ENCODE results near the gene RHOBTB1.

The RHOBTB1 gene

DNA sequence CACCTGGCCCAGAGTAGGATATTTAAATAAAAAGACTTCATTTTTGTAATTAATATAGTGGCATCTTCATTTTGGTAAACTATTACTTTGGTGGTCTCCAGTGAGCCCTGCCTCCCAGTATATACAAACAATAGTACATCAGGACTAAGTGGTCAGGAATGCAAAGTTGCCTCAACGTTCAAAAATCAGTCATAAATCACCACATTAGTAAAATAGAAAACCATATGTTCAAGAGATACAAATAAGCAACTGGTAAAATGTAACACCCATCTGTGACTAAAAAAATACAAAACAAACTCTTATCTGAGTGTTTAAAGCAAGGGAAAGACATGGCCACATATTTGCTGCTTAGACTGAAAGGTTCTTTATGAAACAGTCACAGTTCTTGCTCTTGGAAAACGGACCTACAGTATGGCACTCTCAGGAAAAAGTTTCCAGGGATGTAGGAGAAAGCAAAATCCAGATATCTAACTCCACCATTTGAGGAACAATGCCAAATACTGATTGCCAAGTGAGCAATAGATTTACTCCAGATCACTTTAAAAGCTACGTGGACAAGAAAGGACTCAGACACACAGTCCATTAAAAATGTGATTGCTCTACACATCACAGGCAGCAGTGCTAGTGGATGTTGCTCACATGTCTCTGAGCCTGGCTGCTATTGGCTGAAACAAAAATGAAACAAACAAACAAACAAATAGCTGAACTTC lies 15.1 kb upstream of the RHOBTB1 start:
- H4K20me1 ChIP-seq (ENCODE audit: insufficient read depth, low read length, poor library complexity, severe bottlenecking) = no peaks in the 10 kb centered on the region
- H3K9me2 ChIP-seq (replicated peaks; ENCODE audit: low read depth, low read length) = no peaks in the 10 kb centered on the region
- no peak overlapping the region for H2AFZ ChIP-seq (ENCODE audit: low read length)
- H3F3A ChIP-seq (ENCODE audit: low read depth) = no peaks in the 10 kb centered on the region
- no peaks in the 10 kb centered on the region for H3K27me3 ChIP-seq (ENCODE audit: insufficient read depth, low read length, poor library complexity, severe bottlenecking)
- H3K4me1 ChIP-seq (ENCODE audit: insufficient read depth, low read length, poor library complexity, severe bottlenecking) = no peaks in the 10 kb centered on the region
- H3K36me3 ChIP-seq (ENCODE audit: insufficient read depth, low read length) = no peaks in the 10 kb centered on the region
- no peak overlapping the region for H3K9ac ChIP-seq (ENCODE audit: low read depth, low read length, poor library complexity, severe bottlenecking)
- H3K4me3 ChIP-seq (ENCODE audit: low read length, poor library complexity, severe bottlenecking) = no peak overlapping the region
- no peak overlapping the region for H3K4me2 ChIP-seq (ENCODE audit: low read depth, low read length, poor library complexity, severe bottlenecking)
- no peaks in the 10 kb centered on the region for H3K79me2 ChIP-seq (ENCODE audit: insufficient read depth, low read length)
- no peak for TF ChIP-seq EZH2phosphoT487 (IDR thresholded peaks at IDR 0.05; ENCODE audit: borderline replicate concordance)
- TF ChIP-seq, protein P1, sequence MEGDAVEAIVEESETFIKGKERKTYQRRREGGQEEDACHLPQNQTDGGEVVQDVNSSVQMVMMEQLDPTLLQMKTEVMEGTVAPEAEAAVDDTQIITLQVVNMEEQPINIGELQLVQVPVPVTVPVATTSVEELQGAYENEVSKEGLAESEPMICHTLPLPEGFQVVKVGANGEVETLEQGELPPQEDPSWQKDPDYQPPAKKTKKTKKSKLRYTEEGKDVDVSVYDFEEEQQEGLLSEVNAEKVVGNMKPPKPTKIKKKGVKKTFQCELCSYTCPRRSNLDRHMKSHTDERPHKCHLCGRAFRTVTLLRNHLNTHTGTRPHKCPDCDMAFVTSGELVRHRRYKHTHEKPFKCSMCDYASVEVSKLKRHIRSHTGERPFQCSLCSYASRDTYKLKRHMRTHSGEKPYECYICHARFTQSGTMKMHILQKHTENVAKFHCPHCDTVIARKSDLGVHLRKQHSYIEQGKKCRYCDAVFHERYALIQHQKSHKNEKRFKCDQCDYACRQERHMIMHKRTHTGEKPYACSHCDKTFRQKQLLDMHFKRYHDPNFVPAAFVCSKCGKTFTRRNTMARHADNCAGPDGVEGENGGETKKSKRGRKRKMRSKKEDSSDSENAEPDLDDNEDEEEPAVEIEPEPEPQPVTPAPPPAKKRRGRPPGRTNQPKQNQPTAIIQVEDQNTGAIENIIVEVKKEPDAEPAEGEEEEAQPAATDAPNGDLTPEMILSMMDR (conservative IDR thresholded peaks at IDR 0.05; ENCODE audit: low read length) = no peak
- H3K9me3 ChIP-seq (ENCODE audit: insufficient read depth, low read depth, low read length) = no peaks in the 10 kb centered on the region

DNA sequence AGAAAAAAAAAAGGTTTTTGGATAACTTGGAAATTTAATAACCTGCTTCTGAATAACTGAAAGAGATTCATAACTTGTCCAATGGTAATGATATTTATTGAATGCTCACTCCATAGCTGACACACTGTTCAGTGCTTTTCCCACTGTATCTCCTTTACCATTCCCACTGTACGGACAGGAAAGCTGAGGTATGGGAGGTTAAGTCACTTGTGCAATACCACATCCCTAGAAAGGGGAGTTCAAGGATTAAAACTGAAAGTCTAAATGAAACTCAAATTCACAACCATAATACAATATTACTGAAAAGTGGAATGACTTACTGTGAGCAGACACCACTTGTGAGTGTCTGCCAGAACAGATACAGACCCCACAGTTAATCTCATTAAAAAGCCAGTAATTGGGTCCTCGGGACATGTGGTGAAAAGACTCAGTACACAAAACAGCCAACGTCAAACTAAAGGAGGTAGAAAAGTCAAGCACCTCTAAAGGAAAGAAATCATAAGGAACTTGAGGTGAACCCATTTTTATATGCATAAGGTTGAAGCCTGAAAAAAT lies 13.8 kb upstream of the RHOBTB1 start:
- H3K4me1 ChIP-seq (ENCODE audit: insufficient read depth, low read length, poor library complexity, severe bottlenecking) = no peaks in the 10 kb centered on the region

DNA sequence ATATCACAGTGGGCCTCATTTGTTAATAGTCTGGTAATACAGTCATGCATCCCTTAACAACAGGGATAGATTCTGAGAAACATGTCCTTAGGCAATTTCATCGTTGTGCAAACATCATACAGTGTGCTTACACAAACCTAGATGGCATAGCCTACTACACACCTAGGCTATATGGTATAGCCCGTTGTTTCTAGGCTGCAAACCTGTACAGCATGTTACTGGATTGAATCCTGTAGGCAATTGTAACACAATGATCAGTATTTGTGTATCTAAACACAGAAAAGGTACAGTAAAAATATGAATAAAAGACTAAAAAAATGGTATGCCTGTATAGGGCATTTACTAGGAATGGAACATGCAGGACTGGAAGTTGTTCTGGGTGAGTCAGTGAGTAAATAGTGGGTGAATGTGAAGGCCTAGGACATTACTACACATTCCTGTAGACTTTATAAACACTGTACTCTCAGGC lies 12.0 kb upstream of the RHOBTB1 start:
- no peaks in the 10 kb centered on the region for H4K20me1 ChIP-seq (ENCODE audit: insufficient read depth, low read length, poor library complexity, severe bottlenecking)
- H3K79me2 ChIP-seq (ENCODE audit: insufficient read depth, low read length) = no peaks in the 10 kb centered on the region
- H3K9me2 ChIP-seq (replicated peaks; ENCODE audit: low read depth, low read length) = no peaks in the 10 kb centered on the region
- H3K4me2 ChIP-seq (ENCODE audit: low read depth, low read length, poor library complexity, severe bottlenecking) = no peak overlapping the region
- no peak for TF ChIP-seq EZH2phosphoT487 (IDR thresholded peaks at IDR 0.05; ENCODE audit: borderline replicate concordance)
- TF ChIP-seq, protein P1 (conservative IDR thresholded peaks at IDR 0.05; ENCODE audit: low read length) = no peak
- H3K4me1 ChIP-seq (ENCODE audit: insufficient read depth, low read length, poor library complexity, severe bottlenecking) = no peaks in the 10 kb centered on the region
- H3K27me3 ChIP-seq (ENCODE audit: insufficient read depth, low read length, poor library complexity, severe bottlenecking) = no peaks in the 10 kb centered on the region
- H3K4me3 ChIP-seq (ENCODE audit: low read length, poor library complexity, severe bottlenecking) = no peak overlapping the region
- no peaks in the 10 kb centered on the region for H3F3A ChIP-seq (ENCODE audit: low read depth)
- no peak overlapping the region for H2AFZ ChIP-seq (ENCODE audit: low read length)
- H3K9me3 ChIP-seq (ENCODE audit: insufficient read depth, low read depth, low read length) = no peaks in the 10 kb centered on the region
- no peak overlapping the region for H3K9ac ChIP-seq (ENCODE audit: low read depth, low read length, poor library complexity, severe bottlenecking)
- no peaks in the 10 kb centered on the region for H3K36me3 ChIP-seq (ENCODE audit: insufficient read depth, low read length)

More for the DNA sequence above, 13.8 kb upstream of the RHOBTB1 start:
- Histone ChIP-seq H2AFZ (ENCODE audit: low read length) (no peak overlapping the region), H3K4me3 (ENCODE audit: low read length, poor library complexity, severe bottlenecking) (no peak overlapping the region), H3K79me2 (ENCODE audit: insufficient read depth, low read length) (no peaks in the 10 kb centered on the region), H3K9ac (ENCODE audit: low read depth, low read length, poor library complexity, severe bottlenecking) (no peak overlapping the region), H3K9me3 (ENCODE audit: insufficient read depth, low read depth, low read length) (no peaks in the 10 kb centered on the region), H3K27me3 (ENCODE audit: insufficient read depth, low read length, poor library complexity, severe bottlenecking) (no peaks in the 10 kb centered on the region), H4K20me1 (ENCODE audit: insufficient read depth, low read length, poor library complexity, severe bottlenecking) (no peaks in the 10 kb centered on the region), H3F3A (ENCODE audit: low read depth) (no peaks in the 10 kb centered on the region), H3K36me3 (ENCODE audit: insufficient read depth, low read length) (no peaks in the 10 kb centered on the region), H3K9me2 (replicated peaks; ENCODE audit: low read depth, low read length) (no peaks in the 10 kb centered on the region), H3K4me2 (ENCODE audit: low read depth, low read length, poor library complexity, severe bottlenecking) (no peak overlapping the region)
- no peak for TF ChIP-seq EZH2phosphoT487 (IDR thresholded peaks at IDR 0.05; ENCODE audit: borderline replicate concordance)
- TF ChIP-seq, protein P1 (conservative IDR thresholded peaks at IDR 0.05; ENCODE audit: low read length) = no peak

Data from Loucy (cell line).